ENCODE results near the gene FIS1. TPM values are rescaled to one million over a fixed set of nuclear protein-coding genes. Genes with fewer than 3 reads are reported as not detected.
A peak's percentile ranks its signal among the peaks of the same experiment; 100 is the strongest.
"Not testable (repeated sequence)": the region's sequence is repeated elsewhere in the genome, so short reads cannot be mapped to it uniquely, and the experiment has no call there.

Gene FIS1
- polyA plus RNA-seq = 100 to 1,000 TPM; 224 to 384 (median 327) TPM

GRCh38 chr7:101244375-101245146 lies at the start of gene FIS1:
TSS of gene FIS1 (minus strand) at chr7:101245081. CDS start at chr7:101245004, 77 bp downstream.
- peaks cover 2 to 5% (median 5%) of the 10 kb centered on the region in 3 donors for H3K27me3 Mint-ChIP-seq (ENCODE audit: low read depth in 3 of 3)

GRCh38 chr7:101294039-101294831 lies 49.4 kb upstream of the FIS1 start:
- DNase-seq = no peak
- Mint-ChIP-seq H3K27me3 (ENCODE audit: low read depth in 3 of 3) (peaks cover 5 to 23% (median 13%) of the 10 kb centered on the region in 3 donors), H3K27ac (no peak overlapping the region), H3K4me1 (peaks cover 9 to 14% of the 10 kb centered on the region in 2 donors), H3K9me3 (no peaks in the 10 kb centered on the region), H3K36me3 (peaks cover 4% of the 10 kb centered on the region in 3 donors), H3K4me3 (no peak overlapping the region)

More at GRCh38 chr7:101244375-101245146, at the start of gene FIS1:
- Mint-ChIP-seq H3K36me3 (peaks cover 3 to 6% (median 4%) of the 10 kb centered on the region in 3 donors), H3K9me3 (no peaks in the 10 kb centered on the region), H3K27ac (peak within 1 kb of the TSS; percentile 92 to 99 (median 98)), H3K4me1 (peaks cover 31 to 39% of the 10 kb centered on the region in 2 donors), H3K4me3 (peak within 1 kb of the TSS; percentile 97 to 99 (median 99))
- peak; percentile 94 to 95 (median 94) for DNase-seq

DNA sequence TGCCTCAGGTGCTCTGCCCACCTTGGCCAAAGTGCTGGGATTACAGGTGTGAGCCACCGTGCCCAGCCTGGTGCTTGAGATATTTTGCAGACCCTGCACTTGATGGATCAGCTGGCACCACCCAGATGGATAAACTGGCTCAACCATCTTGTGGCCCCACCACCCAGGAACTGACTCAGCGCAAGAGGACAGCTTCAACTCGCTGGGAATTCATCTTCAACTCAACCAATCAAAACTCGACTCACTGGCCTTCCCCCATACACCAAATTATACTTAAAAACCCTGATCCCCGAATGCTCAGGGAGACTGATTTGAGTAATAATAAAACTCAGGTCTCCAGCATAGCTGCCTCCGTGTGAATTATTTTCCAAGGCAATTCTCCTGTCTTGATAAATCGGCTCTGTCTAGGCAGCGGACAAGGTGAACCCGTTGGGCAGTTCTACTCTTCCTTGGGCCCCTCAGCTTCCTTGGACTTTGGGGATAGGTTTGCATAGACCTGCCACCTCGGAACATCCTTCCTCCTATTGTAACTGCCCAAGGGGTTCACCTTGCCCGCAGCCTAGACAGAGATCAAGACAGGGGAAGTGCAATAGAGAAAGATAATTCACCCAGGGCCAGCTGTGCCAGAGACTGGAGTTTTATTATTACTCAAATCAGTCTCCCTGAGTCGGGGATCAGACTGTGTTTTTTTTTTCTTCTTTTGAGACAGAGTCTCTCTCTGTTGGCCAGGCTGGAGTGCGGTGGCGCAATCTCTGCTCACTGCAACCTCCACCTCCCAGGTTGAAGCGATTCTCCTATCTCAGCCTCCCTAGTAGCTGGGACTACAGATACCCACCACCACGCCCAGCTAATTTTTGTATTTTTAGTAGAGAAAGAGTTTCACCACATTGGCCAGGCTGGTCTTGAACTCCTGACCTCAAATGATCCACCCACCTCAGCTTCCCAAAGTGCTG lies 48.5 kb upstream of the FIS1 start:
- DNase-seq, H3K36me3 Mint-ChIP-seq, H3K27ac Mint-ChIP-seq, H3K9me3 Mint-ChIP-seq, H3K4me3 Mint-ChIP-seq: not testable (repeated sequence)
- H3K27me3 Mint-ChIP-seq (ENCODE audit: low read depth in 3 of 3) = peaks cover 7 to 23% (median 8%) of the 10 kb centered on the region in 3 donors
- peaks cover 9 to 14% of the 10 kb centered on the region in 2 donors for H3K4me1 Mint-ChIP-seq

GRCh38 chr7:101292566-101292965 lies 47.7 kb upstream of the FIS1 start:
- DNase-seq, H3K4me3 Mint-ChIP-seq, H3K9me3 Mint-ChIP-seq, H3K27ac Mint-ChIP-seq, H3K36me3 Mint-ChIP-seq: not testable (repeated sequence)
- H3K27me3 Mint-ChIP-seq (ENCODE audit: low read depth in 3 of 3) = peaks cover 4 to 20% (median 7%) of the 10 kb centered on the region in 3 donors
- H3K4me1 Mint-ChIP-seq = peaks cover 9 to 14% of the 10 kb centered on the region in 2 donors

DNA sequence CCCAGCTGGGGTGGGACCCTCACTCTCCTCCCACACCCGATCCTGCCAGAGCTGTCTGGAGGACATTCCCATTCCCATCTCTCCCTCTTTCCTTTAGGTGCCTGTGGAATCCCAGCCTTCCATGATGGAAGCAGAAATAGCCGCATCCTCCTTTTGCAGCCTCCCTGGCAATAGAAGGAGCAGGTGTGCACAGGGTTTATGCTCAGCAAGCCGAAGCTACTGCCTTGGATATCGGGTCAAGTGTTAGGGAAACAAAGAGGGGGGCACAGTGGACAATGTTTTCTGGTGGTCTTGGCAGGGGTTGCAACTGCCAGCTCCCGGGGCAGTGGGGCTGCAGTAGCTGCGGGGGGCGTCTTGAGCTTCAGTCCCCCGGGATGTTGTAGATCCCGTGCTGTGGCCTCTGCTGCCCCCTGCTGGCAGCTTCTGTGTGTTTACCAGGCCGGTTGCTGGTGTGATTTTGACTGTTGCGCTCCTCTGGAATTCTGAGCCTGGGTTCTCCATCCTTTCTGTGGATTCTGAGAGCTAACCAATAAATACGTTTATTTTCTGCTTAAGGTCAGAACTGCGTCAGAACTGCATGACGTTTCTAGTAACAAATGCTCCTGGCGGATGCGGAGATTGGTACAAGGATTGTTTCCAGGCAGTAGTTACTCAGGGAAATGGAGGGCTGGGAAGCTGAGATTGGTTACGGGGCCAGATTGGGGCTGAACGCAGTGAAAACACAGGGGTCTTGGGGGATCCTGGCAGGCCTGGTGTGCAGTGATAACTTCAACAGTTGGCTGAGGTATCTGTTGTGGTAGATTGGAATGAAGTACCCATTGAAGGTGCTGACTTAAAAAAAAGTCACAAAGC lies 45.5 kb upstream of the FIS1 start:
- H3K27me3 Mint-ChIP-seq (ENCODE audit: low read depth in 3 of 3) = peaks cover 4 to 13% (median 7%) of the 10 kb centered on the region in 3 donors
- not testable (repeated sequence) for H3K27ac Mint-ChIP-seq, H3K36me3 Mint-ChIP-seq, H3K9me3 Mint-ChIP-seq
- peak overlapping the region in 1 of 5 donors; percentile 36 for H3K4me3 Mint-ChIP-seq
- peak; percentile 43 to 53 (median 52) for DNase-seq
- peaks cover 14 to 16% of the 10 kb centered on the region in 2 donors for H3K4me1 Mint-ChIP-seq

- H3K27ac Mint-ChIP-seq = peak overlapping the region in 2 of 6 donors; percentile 42 to 73
- peaks cover 14 to 16% of the 10 kb centered on the region in 2 donors for H3K4me1 Mint-ChIP-seq
- peaks cover 4 to 11% (median 5%) of the 10 kb centered on the region in 3 donors for H3K27me3 Mint-ChIP-seq (ENCODE audit: low read depth in 3 of 3)
- not testable (repeated sequence) for H3K9me3 Mint-ChIP-seq, H3K36me3 Mint-ChIP-seq, DNase-seq
- H3K4me3 Mint-ChIP-seq = peak overlapping the region in 1 of 5 donors; percentile 17
Measured at GRCh38 chr7:101289687-101290086, 44.8 kb upstream of the FIS1 start.

- Mint-ChIP-seq H3K4me3 (no peak overlapping the region), H3K36me3 (no peaks in the 10 kb centered on the region), H3K27me3 (ENCODE audit: low read depth in 3 of 3) (peaks cover 2 to 7% (median 4%) of the 10 kb centered on the region in 3 donors), H3K4me1 (peaks cover 14 to 16% of the 10 kb centered on the region in 2 donors), H3K27ac (no peak overlapping the region), H3K9me3 (peaks cover 0 to 6% (median 0%) of the 10 kb centered on the region in 6 donors)
- no peak for DNase-seq
Measured at GRCh38 chr7:101288439-101288838, 43.6 kb upstream of the FIS1 start.

DNA sequence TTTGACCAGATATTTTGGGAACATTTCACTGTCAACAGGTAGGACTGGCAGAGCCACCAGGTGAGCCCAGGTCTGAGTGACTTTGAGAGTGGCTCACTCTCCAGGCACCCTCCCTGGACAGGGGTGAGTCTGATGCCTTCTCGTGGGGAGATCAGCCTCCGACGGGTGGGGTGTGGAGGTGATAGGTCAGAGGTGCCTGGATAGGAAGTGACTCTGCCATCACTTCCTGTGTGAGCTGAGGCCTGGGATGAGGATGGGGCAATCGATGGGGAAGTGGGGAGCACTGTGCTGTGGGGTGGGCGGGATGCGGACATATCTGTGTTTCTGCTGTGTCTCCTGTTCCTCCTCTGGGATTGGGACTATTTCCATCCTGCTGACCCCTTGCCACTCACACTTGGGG lies 42.2 kb upstream of the FIS1 start:
- Mint-ChIP-seq H3K9me3 (peaks cover 0 to 6% (median 0%) of the 10 kb centered on the region in 6 donors), H3K4me3 (no peak overlapping the region), H3K4me1 (peaks cover 19 to 22% of the 10 kb centered on the region in 2 donors), H3K27me3 (ENCODE audit: low read depth in 3 of 3) (peaks cover 3 to 10% (median 9%) of the 10 kb centered on the region in 3 donors), H3K36me3 (no peaks in the 10 kb centered on the region), H3K27ac (peak overlapping the region in 1 of 6 donors; percentile 58)
- no peak for DNase-seq

GRCh38 chr7:101285880-101286279 lies 41.0 kb upstream of the FIS1 start:
- H3K27ac Mint-ChIP-seq, H3K36me3 Mint-ChIP-seq, H3K9me3 Mint-ChIP-seq, H3K4me3 Mint-ChIP-seq, DNase-seq: not testable (repeated sequence)
- Mint-ChIP-seq H3K27me3 (ENCODE audit: low read depth in 3 of 3) (peaks cover 4 to 12% (median 9%) of the 10 kb centered on the region in 3 donors), H3K4me1 (peaks cover 19 to 22% of the 10 kb centered on the region in 2 donors)

- H3K36me3 Mint-ChIP-seq = no peaks in the 10 kb centered on the region
- no peak overlapping the region for H3K4me3 Mint-ChIP-seq
- H3K27ac Mint-ChIP-seq = no peak overlapping the region
- DNase-seq = no peak
- H3K27me3 Mint-ChIP-seq (ENCODE audit: low read depth in 3 of 3) = peaks cover 4 to 12% (median 6%) of the 10 kb centered on the region in 3 donors
- peaks cover 13 to 18% of the 10 kb centered on the region in 2 donors for H3K4me1 Mint-ChIP-seq
- H3K9me3 Mint-ChIP-seq = peaks cover 0 to 6% (median 0%) of the 10 kb centered on the region in 6 donors
Measured at GRCh38 chr7:101285171-101285570, 40.3 kb upstream of the FIS1 start.

- not testable (repeated sequence) for H3K4me1 Mint-ChIP-seq, H3K36me3 Mint-ChIP-seq, DNase-seq, H3K4me3 Mint-ChIP-seq, H3K27ac Mint-ChIP-seq, H3K9me3 Mint-ChIP-seq
- H3K27me3 Mint-ChIP-seq (ENCODE audit: low read depth in 3 of 3) = peaks cover 4 to 14% (median 6%) of the 10 kb centered on the region in 3 donors
Measured at GRCh38 chr7:101280912-101281311, 36.0 kb upstream of the FIS1 start.

- Mint-ChIP-seq H3K36me3 (no peaks in the 10 kb centered on the region), H3K27ac (no peak overlapping the region), H3K9me3 (no peaks in the 10 kb centered on the region), H3K27me3 (ENCODE audit: low read depth in 3 of 3) (peaks cover 4 to 14% (median 6%) of the 10 kb centered on the region in 3 donors), H3K4me3 (no peak overlapping the region), H3K4me1 (peaks cover 5 to 6% of the 10 kb centered on the region in 2 donors)
- DNase-seq = no peak
Measured at GRCh38 chr7:101278461-101279292, 33.8 kb upstream of the FIS1 start.
